WI38 (cell line): ENCODE data around the gene SNX9.

Experiments
- H3K4me3 ChIP-seq: 2 replicates; pipeline ENCODE4 v1.5.1; 2011; ENCODE audit warnings: low read depth, mild to moderate bottlenecking, control low read depth, low read length
- TF ChIP-seq, protein P1 (sequence below): IDR thresholded peaks from 2 replicates; pipeline ENCODE4 v1.5.1; 2012; ENCODE audit warnings: low read depth, mild to moderate bottlenecking, control low read depth, low read length

The SNX9 gene

DNA sequence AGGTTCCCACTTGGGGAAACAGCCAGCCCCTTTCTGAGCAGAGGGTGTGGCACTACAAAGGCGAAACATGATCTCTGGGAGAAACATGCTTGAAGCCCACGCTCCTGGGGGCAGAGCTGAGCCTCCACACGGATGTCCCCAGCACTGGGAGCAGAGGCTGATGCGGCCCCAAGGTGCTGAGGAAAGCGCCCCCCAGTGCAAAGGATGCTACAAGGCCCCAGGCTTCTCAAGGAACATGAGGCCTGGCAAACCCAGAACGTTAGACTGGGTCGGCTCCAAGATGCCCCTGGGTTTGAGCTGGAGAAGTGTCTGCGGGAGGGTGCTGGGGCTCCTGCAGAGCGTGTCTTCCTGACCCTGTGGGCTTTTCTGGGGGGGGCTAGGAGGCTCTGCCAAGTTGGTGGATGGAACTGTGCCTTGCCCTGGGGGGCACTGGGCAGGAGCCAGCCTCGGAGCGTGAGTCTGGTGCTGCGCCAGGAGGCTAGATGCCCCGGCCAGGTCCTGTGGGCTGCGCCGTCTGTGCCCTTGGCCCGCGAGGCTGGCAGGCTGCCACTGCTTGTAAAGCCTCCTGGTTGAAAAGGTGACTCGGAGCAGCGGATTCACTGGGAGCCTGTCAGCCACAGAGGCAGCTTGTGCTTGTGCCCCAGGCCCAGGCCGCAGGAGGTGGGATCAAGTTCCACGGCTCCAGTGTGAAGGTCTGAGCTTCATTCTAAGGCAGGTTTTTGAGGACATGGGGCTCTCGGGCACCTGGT lies 166.7 kb downstream of the SNX9 start:
- TF ChIP-seq, protein P1, sequence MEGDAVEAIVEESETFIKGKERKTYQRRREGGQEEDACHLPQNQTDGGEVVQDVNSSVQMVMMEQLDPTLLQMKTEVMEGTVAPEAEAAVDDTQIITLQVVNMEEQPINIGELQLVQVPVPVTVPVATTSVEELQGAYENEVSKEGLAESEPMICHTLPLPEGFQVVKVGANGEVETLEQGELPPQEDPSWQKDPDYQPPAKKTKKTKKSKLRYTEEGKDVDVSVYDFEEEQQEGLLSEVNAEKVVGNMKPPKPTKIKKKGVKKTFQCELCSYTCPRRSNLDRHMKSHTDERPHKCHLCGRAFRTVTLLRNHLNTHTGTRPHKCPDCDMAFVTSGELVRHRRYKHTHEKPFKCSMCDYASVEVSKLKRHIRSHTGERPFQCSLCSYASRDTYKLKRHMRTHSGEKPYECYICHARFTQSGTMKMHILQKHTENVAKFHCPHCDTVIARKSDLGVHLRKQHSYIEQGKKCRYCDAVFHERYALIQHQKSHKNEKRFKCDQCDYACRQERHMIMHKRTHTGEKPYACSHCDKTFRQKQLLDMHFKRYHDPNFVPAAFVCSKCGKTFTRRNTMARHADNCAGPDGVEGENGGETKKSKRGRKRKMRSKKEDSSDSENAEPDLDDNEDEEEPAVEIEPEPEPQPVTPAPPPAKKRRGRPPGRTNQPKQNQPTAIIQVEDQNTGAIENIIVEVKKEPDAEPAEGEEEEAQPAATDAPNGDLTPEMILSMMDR: no peak
- H3K4me3 ChIP-seq: no peak overlapping the region

DNA sequence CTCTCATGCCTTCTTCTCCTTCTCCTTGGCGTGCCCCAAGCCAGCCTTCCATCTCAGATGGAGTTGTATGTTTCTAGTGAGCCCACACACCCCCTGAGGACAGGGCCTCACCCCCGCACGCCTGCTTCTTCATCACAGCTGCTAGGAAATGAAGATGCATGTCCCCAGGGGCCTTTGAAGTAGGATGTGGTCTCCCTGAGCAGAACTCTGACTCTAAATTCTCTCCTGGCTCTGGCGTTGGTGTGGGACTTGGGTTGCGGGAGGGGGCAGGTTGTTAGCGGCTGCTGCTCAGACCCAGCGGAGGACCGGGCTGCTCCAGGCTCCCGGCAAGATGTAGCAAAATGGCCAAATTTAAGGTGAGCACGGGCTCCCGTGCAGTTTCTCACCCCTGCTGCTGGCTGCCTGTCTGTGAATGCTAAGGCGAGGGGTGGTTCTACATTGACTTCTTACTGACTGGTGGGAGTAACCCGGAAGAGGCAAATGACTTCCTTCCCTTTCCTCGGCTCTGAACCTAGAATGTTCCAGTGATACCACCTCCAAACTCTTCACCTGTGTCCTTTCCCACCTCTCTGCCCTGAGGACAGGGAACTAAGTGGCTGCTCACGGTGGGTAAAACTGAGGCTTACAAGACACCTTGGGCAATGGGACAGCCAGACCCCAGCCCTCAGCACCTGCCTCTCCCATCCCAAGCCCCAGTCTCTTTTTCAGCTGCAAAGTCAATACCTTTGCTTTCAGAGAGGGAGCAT lies 167.4 kb downstream of the SNX9 start:
- TF ChIP-seq, protein P1: no peak
- no peak overlapping the region for H3K4me3 ChIP-seq

DNA sequence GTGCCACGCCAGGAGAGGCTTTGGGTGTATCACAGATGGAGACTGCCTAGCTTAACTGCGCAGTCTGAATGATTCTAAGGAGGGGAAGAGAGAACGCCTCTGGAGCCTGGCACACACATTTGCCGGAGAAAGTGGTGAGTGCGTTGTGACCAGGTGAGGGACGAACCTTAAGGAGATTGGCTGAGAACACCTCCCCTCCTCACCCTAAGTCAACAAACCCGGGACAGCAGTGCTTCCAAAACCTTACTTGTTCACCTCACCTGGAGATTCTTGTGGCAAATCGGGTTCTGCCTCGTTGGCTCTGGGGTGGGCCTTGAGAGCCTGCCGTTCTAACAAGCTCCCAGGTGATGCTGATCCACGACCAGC lies 168.0 kb downstream of the SNX9 start:
- TF ChIP-seq, protein P1: no peak
- no peak overlapping the region for H3K4me3 ChIP-seq

DNA sequence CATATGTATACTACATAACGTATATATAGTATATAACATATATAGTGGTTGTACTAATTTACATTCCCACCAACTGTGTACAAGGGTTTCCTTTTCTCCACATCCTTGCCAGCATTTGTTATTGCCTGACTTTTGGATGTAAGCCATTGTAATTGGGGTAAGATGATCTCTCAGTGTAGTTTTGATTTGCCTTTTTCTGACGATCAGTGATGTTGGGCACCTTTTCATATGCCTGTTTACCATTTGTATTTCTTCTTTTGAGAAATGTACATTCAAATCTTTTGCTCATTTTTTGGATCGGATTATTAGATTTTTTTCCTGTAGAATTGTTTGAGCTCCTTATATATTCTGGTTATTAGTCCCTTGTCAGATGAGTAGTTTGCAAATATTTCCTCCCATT lies 170.0 kb downstream of the SNX9 start:
- no peak overlapping the region for H3K4me3 ChIP-seq
- TF ChIP-seq, protein P1: no peak

DNA sequence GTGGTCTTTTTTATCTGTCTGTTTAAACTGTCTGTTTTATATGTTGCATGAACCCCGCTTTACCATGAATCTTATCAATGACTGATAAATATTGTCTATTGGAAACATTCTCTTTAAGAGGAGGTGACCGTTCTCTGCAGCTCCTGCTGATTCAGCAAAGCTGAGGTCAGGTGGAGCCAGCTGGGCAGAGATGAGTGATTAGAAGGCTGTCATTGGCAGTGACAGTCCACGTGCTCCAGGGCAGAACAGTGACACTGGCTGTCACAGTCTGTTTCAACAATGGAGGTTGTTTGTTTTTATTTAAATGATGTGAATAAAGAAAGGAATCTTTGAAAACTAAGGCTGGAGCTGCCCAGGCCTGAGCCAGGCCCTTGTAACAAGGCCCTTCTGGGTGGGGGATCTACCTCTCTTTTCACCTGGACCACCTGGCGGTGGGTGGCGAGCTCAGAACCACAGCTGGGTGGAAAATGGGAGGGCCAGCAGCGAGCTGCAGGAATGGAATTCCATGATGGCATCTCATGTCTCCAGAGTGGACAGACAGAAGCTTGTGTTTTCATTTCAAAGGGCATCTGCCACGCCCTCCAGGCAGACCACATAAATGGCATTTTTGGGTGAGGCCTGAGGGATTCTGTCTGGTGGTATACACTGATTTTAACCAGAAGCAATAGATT lies 171.2 kb downstream of the SNX9 start:
- TF ChIP-seq, protein P1: no peak
- H3K4me3 ChIP-seq: no peak overlapping the region
